Upper lobe of left lung (tissue), 6 donors: ENCODE data around the gene KLHL29. TPM values are rescaled to one million over a fixed set of nuclear protein-coding genes. Genes with fewer than 3 reads are reported as not detected.

ENCODE experiments used
- ATAC-seq, 2 donors: fragments of 200-7000 bp; cut with Tn5 transposase; one replicate each; pipeline ENCODE4 v1.9.1; 2022; ENCODE audit warnings: mild to moderate bottlenecking in 2 of 2, moderate library complexity in 2 of 2; ENCODE audit not compliant: low FRiP score in 2 of 2
- DNase-seq, 2 donors: peaks; one replicate each; pipeline ENCODE4 v3.0.0-alpha.2; 2019 to 2020
- H3K27ac ChIP-seq, 4 donors: fragments of 200-600 bp; sonication (generic); one replicate each; pipeline ENCODE4 v1.5.1; 2016 to 2019
- H3K27me3 ChIP-seq, 4 donors: fragments of 200-600 bp; sonication (generic); one replicate each; pipeline ENCODE4 v1.5.1; 2017 to 2019
- H3K36me3 ChIP-seq, 4 donors: fragments of 200-600 bp; sonication (generic); one replicate each; pipeline ENCODE4 v1.5.1; 2016 to 2019
- H3K4me1 ChIP-seq, 4 donors: fragments of 200-600 bp; sonication (generic); one replicate each; pipeline ENCODE4 v1.5.1; 2018 to 2019
- H3K4me3 ChIP-seq, 4 donors: fragments of 200-600 bp; sonication (generic); one replicate each; pipeline ENCODE4 v1.5.1; 2017 to 2019; ENCODE audit warnings: mild to moderate bottlenecking in 2 of 4, moderate library complexity in 1 of 4
- H3K9me3 ChIP-seq, 4 donors: fragments of 200-600 bp; sonication (generic); one replicate each; pipeline ENCODE4 v1.5.1; 2018 to 2019
- CTCF ChIP-seq, 6 experiments: fragments of 450-650 bp in 4 of 6; fragments of 200-600 bp in 2 of 6; sonication (generic) in 2 of 6; IDR thresholded peaks; one replicate each; pipeline ENCODE4 v1.5.1; 2016 to 2019; ENCODE audit warnings: antibody characterized with exemption in 6 of 6
- EP300 ChIP-seq, 4 donors: sonication (generic); formaldehyde crosslinking; IDR thresholded peaks; one replicate each; pipeline ENCODE4 v1.5.1; 2017; ENCODE audit warnings: antibody characterized with exemption in 4 of 4, control low read depth in 2 of 4
- POLR2A ChIP-seq, 4 donors: fragments of 450-650 bp; IDR thresholded peaks; one replicate each; pipeline ENCODE4 v1.5.1; 2016 to 2017; ENCODE audit warnings: antibody characterized with exemption in 4 of 4, mild to moderate bottlenecking in 2 of 4
- POLR2AphosphoS5 ChIP-seq, 2 donors: sonication (generic); formaldehyde crosslinking; IDR thresholded peaks; one replicate each; pipeline ENCODE4 v1.5.1; 2017; ENCODE audit warnings: antibody characterized with exemption in 2 of 2
- WGBS, 2 donors: methylation state at CpG; one replicate each; pipeline ENCODE4 v1.1.5; 2017 to 2018; 5-methylcytosine and 5-hydroxymethylcytosine counted together
- total RNA-seq, 6 donors: library from RNA; depleted of rRNA in 4 of 6; stranded (reverse); fragments of >200 nt in 4 of 6; gene quantifications; one replicate each; pipeline versions ENCODE4 v1.1.0 to v1.2.1, GENCODE V29; 2016 to 2021
- donor health status: DM: no; HTN: no; CAD: no; lungs with moderate emphysema.
- donor health status: DM: no; HTN: yes; CAD: no; lungs with severe emphysema.

Gene KLHL29
- total RNA-seq, 6 donors from 2014 or later: 8.6 to 34.4 (median 18.2) TPM

- Histone ChIP-seq H3K4me1 (peaks cover 0 to 13% (median 2%) of the 10 kb centered on the region in 4 donors), H3K27ac (no peak overlapping the region), H3K27me3 (no peaks in the 10 kb centered on the region), H3K4me3 (no peak overlapping the region), H3K36me3 (no peaks in the 10 kb centered on the region), H3K9me3 (no peaks in the 10 kb centered on the region)
- ATAC-seq (no peak), DNase-seq (no peak)
- TF ChIP-seq POLR2A (IDR thresholded peaks at IDR 0.05): no peak
- no peak for TF ChIP-seq EP300 (IDR thresholded peaks at IDR 0.05)
- no peak for TF ChIP-seq CTCF (IDR thresholded peaks at IDR 0.05)
- no peak for TF ChIP-seq POLR2AphosphoS5 (IDR thresholded peaks at IDR 0.05)
- whole genome bisulfite sequencing, 2 donors: 78 to 87% methylated on average over 19 of the region's 19 CpGs
Measured at GRCh38 chr2:23526114-23526513, 141.1 kb downstream of the KLHL29 start.

- H3K36me3 ChIP-seq: no peaks in the 10 kb centered on the region
- ATAC-seq (no peak), DNase-seq (no peak)
- H3K27me3 ChIP-seq: no peaks in the 10 kb centered on the region
- 88 to 92% methylated on average over 17 to 25 of the region's 25 CpGs for WGBS, 2 donors
- H3K27ac ChIP-seq: no peak overlapping the region
- TF ChIP-seq EP300 (IDR thresholded peaks at IDR 0.05) (no peak), POLR2A (IDR thresholded peaks at IDR 0.05) (no peak), POLR2AphosphoS5 (IDR thresholded peaks at IDR 0.05) (no peak), CTCF (IDR thresholded peaks at IDR 0.05) (no peak)
- no peak overlapping the region for H3K4me3 ChIP-seq
- no peaks in the 10 kb centered on the region for H3K9me3 ChIP-seq
- peaks cover 0 to 13% (median 3%) of the 10 kb centered on the region in 4 donors for H3K4me1 ChIP-seq
Measured at GRCh38 chr2:23526835-23527790, 142.1 kb downstream of the KLHL29 start.

- Histone ChIP-seq H3K4me1 (peaks cover 0 to 10% (median 6%) of the 10 kb centered on the region in 4 donors), H3K4me3 (no peak overlapping the region), H3K36me3 (no peaks in the 10 kb centered on the region), H3K9me3 (no peaks in the 10 kb centered on the region), H3K27ac (no peak overlapping the region), H3K27me3 (no peaks in the 10 kb centered on the region)
- no peak for TF ChIP-seq POLR2AphosphoS5 (IDR thresholded peaks at IDR 0.05)
- DNase-seq: no peak
- WGBS, 2 donors: 92 to 93% methylated on average over 12 of the region's 12 CpGs
- ATAC-seq: no peak
Measured at GRCh38 chr2:23528171-23528570, 143.2 kb downstream of the KLHL29 start.

GRCh38 chr2:23528690-23529089 lies 143.7 kb downstream of the KLHL29 start:
- 92 to 96% methylated on average over 11 of the region's 11 CpGs for WGBS, 2 donors
- no peaks in the 10 kb centered on the region for H3K9me3 ChIP-seq
- TF ChIP-seq POLR2A (IDR thresholded peaks at IDR 0.05): no peak
- no peak for TF ChIP-seq EP300 (IDR thresholded peaks at IDR 0.05)
- no peak for TF ChIP-seq CTCF (IDR thresholded peaks at IDR 0.05)
- no peak for TF ChIP-seq POLR2AphosphoS5 (IDR thresholded peaks at IDR 0.05)

GRCh38 chr2:23529659-23530058 lies 144.7 kb downstream of the KLHL29 start:
- TF ChIP-seq POLR2A (IDR thresholded peaks at IDR 0.05): no peak
- no peaks in the 10 kb centered on the region for H3K27me3 ChIP-seq
- H3K9me3 ChIP-seq: no peaks in the 10 kb centered on the region
- no peak for DNase-seq
- no peak for ATAC-seq
- no peaks in the 10 kb centered on the region for H3K36me3 ChIP-seq
- no peak overlapping the region for H3K4me3 ChIP-seq
- no peak overlapping the region for H3K27ac ChIP-seq
- 92 to 100% methylated on average over 3 to 11 of the region's 11 CpGs for WGBS, 2 donors
- peaks cover 0 to 8% (median 0%) of the 10 kb centered on the region in 4 donors for H3K4me1 ChIP-seq

More at GRCh38 chr2:23528690-23529089, 143.7 kb downstream of the KLHL29 start:
- Histone ChIP-seq H3K27me3 (no peaks in the 10 kb centered on the region), H3K36me3 (no peaks in the 10 kb centered on the region), H3K4me3 (no peak overlapping the region), H3K27ac (no peak overlapping the region), H3K4me1 (peaks cover 0 to 8% (median 4%) of the 10 kb centered on the region in 4 donors)
- DNase-seq: no peak
- no peak for ATAC-seq
